ENCODE results near the gene HLA-DQB2.

DNA sequence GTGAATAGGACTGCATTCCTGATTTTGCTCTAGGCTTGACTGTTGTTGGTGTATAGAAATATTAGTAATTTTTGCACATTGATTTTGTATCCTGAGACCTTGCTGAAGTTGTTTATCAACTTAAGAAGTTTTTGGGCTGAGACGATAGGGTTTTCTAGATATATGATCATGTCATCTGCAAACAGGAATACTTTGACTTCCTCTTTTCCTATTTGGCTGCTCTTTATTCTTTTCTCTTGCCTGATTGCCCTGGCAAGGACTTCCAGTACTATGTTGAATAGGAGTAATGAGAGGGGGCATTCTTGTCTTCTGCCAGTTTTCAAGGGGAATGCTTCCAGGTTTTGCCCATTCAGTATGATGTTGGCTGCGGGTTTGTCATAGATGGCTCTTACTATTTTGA is 40.1 kb upstream of the HLA-DQB2 start:
- no peak for TF ChIP-seq POLR2A (IDR thresholded peaks at IDR 0.05; ENCODE audit: low read depth, low read length)
- no peak for TF ChIP-seq POLR2AphosphoS5 (IDR thresholded peaks at IDR 0.05; ENCODE audit: low read depth, low read length)
- TF ChIP-seq PAX5 (IDR thresholded peaks at IDR 0.05; ENCODE audit: insufficient read depth, low read length, severe bottlenecking), result no peak
- TF ChIP-seq TAF1 (IDR thresholded peaks at IDR 0.05; ENCODE audit: low read depth, low read length), result no peak
- TF ChIP-seq POU2F2 (IDR thresholded peaks at IDR 0.05; ENCODE audit: low read depth, low read length), result no peak
- peak; percentile 30; the same call in 1 of the 2 replicates for TF ChIP-seq SPI1 (IDR thresholded peaks at IDR 0.05; ENCODE audit: low read depth, low read length)
